DND-41 (cell line): ENCODE results near the gene MRPS33.

Experiments
- EZH2 ChIP-seq: IDR thresholded peaks from 3 replicates; pipeline ENCODE4 v1.6.1; 2012; ENCODE audit warnings: borderline replicate concordance, low read depth, mild to moderate bottlenecking, moderate library complexity, low read length, inconsistent platforms; ENCODE audit not compliant: severe bottlenecking
- TF ChIP-seq, protein P1 (sequence below): IDR thresholded peaks from 2 replicates; pipeline ENCODE4 v1.5.1; 2012; ENCODE audit warnings: borderline replicate concordance, low read length, moderate library complexity, mild to moderate bottlenecking; ENCODE audit not compliant: poor library complexity, severe bottlenecking; ENCODE audit errors: extremely low read depth

DNA sequence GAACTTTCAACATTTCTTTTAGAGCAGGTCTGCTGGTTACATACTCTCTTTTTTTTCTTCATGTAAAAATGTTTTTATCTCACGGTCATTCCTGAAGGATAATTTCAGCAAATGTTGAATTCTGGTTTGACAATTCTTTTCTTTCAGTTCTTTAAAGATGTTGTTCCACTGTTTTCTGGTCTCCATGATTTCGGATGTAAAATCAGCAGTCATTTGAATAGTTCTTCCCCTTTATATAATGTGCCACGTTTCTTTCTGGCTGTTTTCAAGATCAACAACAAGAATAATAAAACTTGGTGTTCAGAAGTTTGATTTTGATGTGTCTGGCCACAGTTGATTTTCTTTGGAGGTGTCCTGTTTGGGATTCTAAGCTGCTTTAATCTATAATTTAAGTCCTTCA lies 14.0 kb upstream of the MRPS33 start:
- TF ChIP-seq, protein P1, sequence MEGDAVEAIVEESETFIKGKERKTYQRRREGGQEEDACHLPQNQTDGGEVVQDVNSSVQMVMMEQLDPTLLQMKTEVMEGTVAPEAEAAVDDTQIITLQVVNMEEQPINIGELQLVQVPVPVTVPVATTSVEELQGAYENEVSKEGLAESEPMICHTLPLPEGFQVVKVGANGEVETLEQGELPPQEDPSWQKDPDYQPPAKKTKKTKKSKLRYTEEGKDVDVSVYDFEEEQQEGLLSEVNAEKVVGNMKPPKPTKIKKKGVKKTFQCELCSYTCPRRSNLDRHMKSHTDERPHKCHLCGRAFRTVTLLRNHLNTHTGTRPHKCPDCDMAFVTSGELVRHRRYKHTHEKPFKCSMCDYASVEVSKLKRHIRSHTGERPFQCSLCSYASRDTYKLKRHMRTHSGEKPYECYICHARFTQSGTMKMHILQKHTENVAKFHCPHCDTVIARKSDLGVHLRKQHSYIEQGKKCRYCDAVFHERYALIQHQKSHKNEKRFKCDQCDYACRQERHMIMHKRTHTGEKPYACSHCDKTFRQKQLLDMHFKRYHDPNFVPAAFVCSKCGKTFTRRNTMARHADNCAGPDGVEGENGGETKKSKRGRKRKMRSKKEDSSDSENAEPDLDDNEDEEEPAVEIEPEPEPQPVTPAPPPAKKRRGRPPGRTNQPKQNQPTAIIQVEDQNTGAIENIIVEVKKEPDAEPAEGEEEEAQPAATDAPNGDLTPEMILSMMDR, result no peak
- TF ChIP-seq EZH2, result no peak
